AG09309 (cell line): ENCODE measurements around the gene TUFM.
"Not testable (repeated sequence)": the region's sequence is repeated elsewhere in the genome, so short reads cannot be mapped to it uniquely, and the experiment has no call there.

Experiments
- DNase-seq: peaks from one replicate; pipeline ENCODE4 v3.0.0-alpha.2; 2010; ENCODE audit warnings: low read depth
- H3K4me3 ChIP-seq: 2 replicates; pipeline ENCODE4 v1.5.1; 2011; ENCODE audit warnings: mild to moderate bottlenecking, low read depth, low read length, moderate library complexity; ENCODE audit not compliant: control insufficient read depth
- CTCF ChIP-seq: IDR thresholded peaks from 2 replicates; pipeline ENCODE4 v1.5.1; 2011; ENCODE audit warnings: mild to moderate bottlenecking, low read depth, low read length, inconsistent platforms; ENCODE audit not compliant: insufficient read depth, control insufficient read depth; ENCODE audit errors: missing control alignments

The TUFM gene

GRCh38 chr16:28883221-28883996 is 37.3 kb upstream of the TUFM start:
- H3K4me3 ChIP-seq: no peak overlapping the region
- no peak for DNase-seq
- no peak for TF ChIP-seq CTCF

GRCh38 chr16:28882551-28883160 is 36.5 kb upstream of the TUFM start:
- no peak for TF ChIP-seq CTCF
- no peak overlapping the region for H3K4me3 ChIP-seq
- no peak for DNase-seq

- not testable (repeated sequence) for H3K4me3 ChIP-seq, DNase-seq
Measured at GRCh38 chr16:28881565-28881964, 35.4 kb upstream of the TUFM start.

DNA sequence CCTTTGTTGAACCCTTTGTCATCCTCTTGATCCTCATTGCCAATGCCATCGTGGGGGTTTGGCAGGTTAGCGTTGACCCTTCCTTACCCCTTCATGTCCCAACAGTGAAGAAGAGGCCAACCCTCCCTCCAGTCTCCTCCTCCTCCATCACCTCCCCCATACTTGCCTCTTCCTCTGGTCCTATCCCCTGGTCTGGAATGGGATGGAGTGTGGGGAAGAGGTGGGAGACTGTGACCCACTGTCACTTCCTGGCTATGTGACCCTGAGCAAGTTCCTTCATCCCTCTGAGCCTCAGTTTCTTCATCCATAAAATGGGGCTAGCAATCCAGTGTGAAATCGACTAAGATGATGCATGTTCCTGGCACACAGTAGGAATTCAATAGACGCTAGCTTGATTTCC is 34.8 kb upstream of the TUFM start:
- H3K4me3 ChIP-seq: no peak overlapping the region
- no peak for DNase-seq
- TF ChIP-seq CTCF: no peak

DNA sequence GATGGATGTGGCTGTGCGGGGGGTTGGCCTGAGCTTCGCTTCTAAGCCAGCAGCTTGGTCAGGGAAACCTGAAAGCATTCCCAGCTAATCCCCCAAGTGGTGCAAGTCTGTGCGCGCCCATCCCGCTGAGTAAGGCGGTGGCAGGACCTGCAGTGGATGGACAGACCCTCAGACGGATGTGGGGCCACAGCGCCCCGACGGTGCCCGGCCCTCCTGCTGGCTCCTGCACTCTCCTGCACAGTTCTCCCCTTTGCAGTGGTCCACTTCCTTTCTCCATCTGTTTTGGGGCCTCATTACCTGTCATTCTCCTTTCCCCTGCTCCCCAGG is 34.4 kb upstream of the TUFM start:
- H3K4me3 ChIP-seq: peak overlapping the region; percentile 86
- no peak for DNase-seq
- TF ChIP-seq CTCF: no peak

- peak overlapping the region; percentile 86 for H3K4me3 ChIP-seq
- no peak for TF ChIP-seq CTCF
- peak; percentile 25 for DNase-seq
Measured at GRCh38 chr16:28879841-28880588, 33.9 kb upstream of the TUFM start.

GRCh38 chr16:28879261-28879840 is 33.2 kb upstream of the TUFM start:
- no peak for TF ChIP-seq CTCF
- DNase-seq: no peak
- peak overlapping the region; percentile 86 for H3K4me3 ChIP-seq
